IPS-11a (cell line): ENCODE results near the gene SCN1B.

Experiments used
- H3K4me3 ChIP-seq: one replicate; pipeline ENCODE4 v1.5.1; 2013; ENCODE audit warnings: low read depth, low read length, control low read depth

The SCN1B gene

GRCh38 chr19:35051796-35052195 lies 21.5 kb downstream of the SCN1B start:
- H3K4me3 ChIP-seq: no peak overlapping the region

- H3K4me3 ChIP-seq: no peak overlapping the region
Observed at GRCh38 chr19:35052599-35053190, 22.4 kb downstream of the SCN1B start.

- H3K4me3 ChIP-seq: no peak overlapping the region
Observed at GRCh38 chr19:35053667-35054293, 23.5 kb downstream of the SCN1B start.

GRCh38 chr19:35054626-35055025 lies 24.4 kb downstream of the SCN1B start:
- H3K4me3 ChIP-seq: no peak overlapping the region

- H3K4me3 ChIP-seq: no peak overlapping the region
Observed at GRCh38 chr19:35055715-35056179, 25.5 kb downstream of the SCN1B start.

GRCh38 chr19:35056513-35057063 lies 26.3 kb downstream of the SCN1B start:
- H3K4me3 ChIP-seq: no peak overlapping the region

GRCh38 chr19:35058370-35058769 lies 28.1 kb downstream of the SCN1B start:
- no peak overlapping the region for H3K4me3 ChIP-seq

- no peak overlapping the region for H3K4me3 ChIP-seq
Observed at GRCh38 chr19:35059006-35059798, 28.9 kb downstream of the SCN1B start.

GRCh38 chr19:35059799-35060091 lies 29.5 kb downstream of the SCN1B start:
- no peak overlapping the region for H3K4me3 ChIP-seq

- no peak overlapping the region for H3K4me3 ChIP-seq
Observed at GRCh38 chr19:35060160-35060855, 30.0 kb downstream of the SCN1B start.

GRCh38 chr19:35061583-35062373 lies 31.5 kb downstream of the SCN1B start:
- H3K4me3 ChIP-seq: no peak overlapping the region

GRCh38 chr19:35062942-35063341 lies 32.7 kb downstream of the SCN1B start:
- H3K4me3 ChIP-seq: no peak overlapping the region

GRCh38 chr19:35063940-35064818 lies 33.9 kb downstream of the SCN1B start:
- no peak overlapping the region for H3K4me3 ChIP-seq

- H3K4me3 ChIP-seq: no peak overlapping the region
Observed at GRCh38 chr19:35065574-35065973, 35.3 kb downstream of the SCN1B start.

GRCh38 chr19:35066121-35066520 lies 35.9 kb downstream of the SCN1B start:
- no peak overlapping the region for H3K4me3 ChIP-seq

- H3K4me3 ChIP-seq: no peak overlapping the region
Observed at GRCh38 chr19:35066691-35067563, 36.7 kb downstream of the SCN1B start.

- H3K4me3 ChIP-seq: no peak overlapping the region
Observed at GRCh38 chr19:35068941-35069634, 38.8 kb downstream of the SCN1B start.

GRCh38 chr19:35069696-35070095 lies 39.4 kb downstream of the SCN1B start:
- no peak overlapping the region for H3K4me3 ChIP-seq
